Measurements from ENCODE around the gene ZNF746. TPM values are rescaled to one million over a fixed set of nuclear protein-coding genes. Genes with fewer than 3 reads are reported as not detected.
"Not testable (repeated sequence)": the region's sequence is repeated elsewhere in the genome, so short reads cannot be mapped to it uniquely, and the experiment has no call there.

Gene ZNF746
- total RNA-seq, result 19.3 and 20.1 TPM in 2 replicates

DNA sequence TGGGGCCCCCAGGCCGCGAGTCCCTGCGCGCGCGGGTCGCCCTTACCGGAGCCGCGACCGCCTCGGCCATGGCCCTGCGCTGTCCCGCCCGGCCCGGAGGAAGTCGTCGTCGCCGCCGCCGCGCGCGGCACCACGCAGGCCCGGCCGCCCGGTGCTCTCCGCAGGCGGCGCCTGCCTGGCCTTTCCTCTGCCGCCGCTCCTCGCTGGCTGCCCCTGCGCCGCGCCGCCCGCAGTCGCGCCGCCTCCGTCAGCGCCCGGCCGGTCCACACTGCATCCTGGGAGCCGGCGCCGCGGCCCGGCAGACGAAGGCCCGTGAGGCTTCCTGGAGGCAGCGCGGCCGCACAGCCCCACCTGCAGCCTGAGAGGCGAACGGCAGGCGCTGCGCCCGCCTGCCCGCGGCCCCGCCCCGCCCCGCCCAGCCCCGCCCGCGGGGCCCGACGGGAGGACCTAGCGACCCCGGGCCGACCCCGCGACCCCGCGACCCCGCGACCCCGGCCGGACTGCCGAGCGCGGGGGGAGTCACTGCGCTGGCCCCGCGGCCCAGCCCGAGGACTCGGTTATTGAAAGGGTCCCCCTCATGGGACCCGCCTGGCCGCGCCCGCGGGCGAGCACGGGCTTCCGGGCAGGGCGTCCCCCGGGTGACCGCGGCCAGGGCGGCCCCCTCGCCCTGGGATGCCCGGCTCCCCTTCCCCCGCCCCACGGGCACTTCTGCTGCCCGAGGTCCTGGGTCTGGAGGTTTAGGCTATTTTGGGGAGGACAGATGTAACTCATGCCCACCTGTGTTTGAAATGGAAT, at the start of gene ZNF746:
ZNF746 (minus strand) TSS at position 343 of the 795 bp plus-strand sequence; CDS start at position 70, 273 bp downstream.
- peak; percentile 45 for DNase-seq (ENCODE audit: low read depth)

DNA sequence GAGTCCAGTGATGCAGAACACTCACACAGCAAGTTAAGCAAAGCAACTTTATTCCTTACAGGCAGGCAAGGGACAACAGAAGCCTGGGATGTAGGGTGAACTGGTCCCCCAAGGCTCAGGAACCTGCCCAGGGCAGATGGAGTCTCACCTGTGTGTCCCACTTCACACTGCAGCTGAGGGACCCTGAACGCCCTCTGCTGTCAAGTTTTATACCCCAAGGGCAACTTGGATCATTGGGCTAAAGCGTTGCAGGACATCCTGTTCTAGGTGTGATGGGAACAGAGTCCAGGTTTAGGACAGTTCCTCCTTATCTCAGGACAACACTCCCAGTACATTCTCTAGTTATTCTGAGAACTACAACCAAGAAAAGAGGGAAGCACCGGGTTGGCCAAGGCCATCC, 49.5 kb upstream of the ZNF746 start:
- no peak for DNase-seq (ENCODE audit: low read depth)

DNA sequence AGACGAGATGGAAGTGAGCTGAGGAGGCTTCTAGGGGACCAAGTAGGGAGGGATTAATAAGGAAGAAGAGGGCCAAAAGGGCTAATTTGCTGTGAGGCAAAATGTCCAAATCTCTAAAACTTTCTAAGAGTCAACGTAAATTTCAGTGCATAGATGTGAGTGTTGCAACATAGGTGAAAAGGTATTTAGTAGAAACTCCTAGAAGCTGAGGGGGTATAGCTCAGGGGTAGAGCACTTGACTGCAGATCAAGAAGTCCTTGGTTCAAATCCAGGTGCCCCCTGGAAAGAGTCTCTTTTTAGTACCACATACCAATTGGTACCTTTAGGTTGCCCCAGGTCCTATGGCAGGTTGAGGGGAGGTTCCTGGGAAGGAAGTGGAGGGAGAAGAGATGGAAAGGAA, 48.7 kb upstream of the ZNF746 start:
- no peak for DNase-seq (ENCODE audit: low read depth)

GRCh38 chr7:149544028-149544427, 46.4 kb upstream of the ZNF746 start:
- no peak for DNase-seq (ENCODE audit: low read depth)

- no peak for DNase-seq (ENCODE audit: low read depth)
These were observed 35.0 kb upstream of the ZNF746 start for GRCh38 chr7:149532654-149533053.

DNA sequence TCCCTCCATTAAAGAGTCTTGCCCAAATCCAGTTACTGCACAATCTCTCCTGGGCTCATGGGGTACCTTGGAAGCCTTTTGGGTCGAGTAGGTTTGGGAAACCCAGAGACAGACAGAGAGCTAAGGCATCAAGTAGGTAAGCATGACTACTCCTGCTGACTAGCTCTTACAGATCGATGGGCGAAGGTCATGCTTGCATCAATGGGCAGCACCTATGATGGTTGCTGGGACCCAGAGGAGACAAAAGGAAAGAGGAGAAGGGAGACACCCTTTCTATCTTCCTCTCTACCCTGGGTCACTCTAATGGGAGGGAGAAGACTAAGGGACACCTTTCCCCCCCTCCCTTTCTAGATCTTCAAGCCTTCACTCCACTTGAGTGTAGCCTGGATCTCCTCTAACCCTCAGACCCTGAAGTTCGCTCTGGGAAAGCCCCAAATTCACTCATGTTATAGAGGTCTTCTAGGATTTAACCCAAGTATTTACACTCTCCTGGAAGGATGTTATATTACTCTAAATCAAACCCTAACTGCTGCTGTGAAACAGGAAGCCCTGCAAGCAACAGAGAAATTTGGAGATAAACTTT, 31.6 kb upstream of the ZNF746 start:
- no peak for DNase-seq (ENCODE audit: low read depth)

DNA sequence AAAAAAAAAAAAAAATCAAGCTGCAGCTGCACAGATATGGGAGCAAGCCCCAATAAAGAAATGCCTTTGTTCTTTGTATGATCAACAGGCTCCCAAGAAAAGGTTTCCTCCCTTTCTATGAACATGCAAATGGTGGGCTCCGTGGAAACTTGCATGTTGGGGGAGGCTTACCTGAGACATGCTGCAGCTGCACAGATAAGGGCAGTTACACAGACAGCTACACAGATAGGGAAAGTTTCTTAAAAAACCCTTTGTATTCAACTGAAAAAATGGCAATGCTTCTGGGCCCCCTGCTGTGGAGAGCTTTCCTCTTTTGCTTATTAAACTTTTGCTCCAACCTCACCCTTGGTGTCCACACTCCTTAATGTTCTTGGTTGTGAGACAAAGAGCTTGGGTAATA, 29.8 kb upstream of the ZNF746 start:
- DNase-seq (ENCODE audit: low read depth), result no peak

DNA sequence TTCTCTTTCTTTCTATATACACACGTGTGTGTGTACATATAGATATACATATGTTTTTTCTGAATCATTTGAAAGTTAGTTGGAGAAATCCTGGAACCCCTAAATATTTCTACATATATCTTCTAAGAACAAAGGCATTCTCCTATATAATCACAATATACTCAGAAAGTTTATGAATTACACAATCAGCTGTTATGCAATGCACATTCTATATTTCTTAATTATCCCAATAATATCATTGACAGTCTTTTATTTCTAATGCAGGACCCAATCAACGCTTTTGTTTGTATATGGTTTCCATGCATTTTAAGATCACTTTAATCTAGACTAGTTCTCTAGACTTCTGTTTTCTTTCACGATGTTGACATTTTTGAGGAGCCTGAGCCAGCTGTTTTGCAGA, 27.7 kb upstream of the ZNF746 start:
- DNase-seq (ENCODE audit: low read depth), result no peak

GRCh38 chr7:149524394-149524793, 26.8 kb upstream of the ZNF746 start:
- no peak for DNase-seq (ENCODE audit: low read depth)

- no peak for DNase-seq (ENCODE audit: low read depth)
These were observed 12.6 kb upstream of the ZNF746 start for GRCh38 chr7:149510248-149510647.

GRCh38 chr7:149509774-149510173, 12.2 kb upstream of the ZNF746 start:
- DNase-seq (ENCODE audit: low read depth), result no peak

DNA sequence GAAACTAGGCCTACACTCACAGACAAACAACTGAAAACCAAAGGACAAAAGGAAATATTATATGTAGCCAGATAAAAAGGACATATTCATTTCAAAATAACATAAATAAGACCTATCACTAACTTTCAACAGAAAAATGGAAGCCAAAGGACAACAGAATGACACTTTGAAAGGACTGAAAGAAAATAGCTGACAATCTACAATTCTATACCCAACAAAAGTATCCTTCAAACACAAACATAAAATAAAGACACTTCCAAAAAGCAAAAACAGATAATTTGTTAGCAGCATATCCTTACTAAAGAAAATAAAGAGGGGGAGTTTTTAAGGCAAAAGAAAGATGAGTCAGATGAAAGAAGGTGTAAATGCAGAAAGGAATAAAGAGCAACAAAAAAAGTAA, 7.9 kb upstream of the ZNF746 start:
- no peak for DNase-seq (ENCODE audit: low read depth)

DNA sequence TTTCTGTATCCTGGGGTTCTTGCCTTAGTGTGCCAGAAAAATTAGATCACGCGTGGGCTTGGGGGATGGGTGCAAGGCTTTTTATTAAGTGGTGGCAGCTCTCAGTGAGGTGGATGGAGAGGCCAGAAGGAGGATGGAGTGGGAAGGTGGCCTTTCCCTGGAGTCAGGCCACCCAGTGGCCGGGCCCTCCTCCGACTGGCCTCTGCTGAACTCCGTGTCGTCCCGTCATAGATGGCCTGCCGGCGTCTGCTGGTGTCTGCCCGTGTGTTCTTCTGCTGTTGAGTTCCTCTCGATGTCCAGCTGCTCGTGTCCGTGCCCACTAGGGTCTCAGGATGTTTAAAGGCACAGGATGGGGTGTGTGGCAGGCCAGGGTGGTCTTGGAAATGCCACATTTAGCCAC, 4.0 kb upstream of the ZNF746 start:
- no peak for DNase-seq (ENCODE audit: low read depth)

DNA sequence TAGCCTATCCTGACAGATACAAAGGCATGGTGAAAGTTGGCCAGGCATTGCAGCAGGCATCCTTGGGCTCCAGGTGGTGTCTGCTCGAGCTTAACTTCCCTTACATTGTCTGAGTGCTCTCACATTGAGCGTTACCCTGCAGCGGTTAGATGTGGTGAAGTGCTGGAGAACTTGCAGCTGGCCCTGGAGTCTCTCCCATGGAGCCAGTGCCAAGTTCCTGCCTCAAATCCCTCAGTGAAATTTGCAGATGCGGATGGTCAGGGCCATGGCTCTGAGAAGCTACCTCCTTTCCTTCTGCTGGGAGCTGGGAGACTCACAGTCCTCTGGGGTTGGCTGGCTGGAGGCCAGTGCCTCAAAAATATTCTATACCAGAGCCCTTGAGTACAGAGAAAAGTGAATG, 3.3 kb upstream of the ZNF746 start:
- no peak for DNase-seq (ENCODE audit: low read depth)

- no peak for DNase-seq (ENCODE audit: low read depth)
These were observed 2.6 kb upstream of the ZNF746 start for GRCh38 chr7:149500201-149500600.

- DNase-seq (ENCODE audit: low read depth), result no peak
These were observed 1.2 kb upstream of the ZNF746 start for GRCh38 chr7:149498811-149499210.

- peak; percentile 9 for DNase-seq (ENCODE audit: low read depth)
These were observed 792 bp downstream of the ZNF746 start for GRCh38 chr7:149496642-149497391.

GRCh38 chr7:149495785-149496641, 1.6 kb downstream of the ZNF746 start:
- peak; percentile 66 for DNase-seq (ENCODE audit: low read depth)

- peak; percentile 80 for DNase-seq (ENCODE audit: low read depth)
These were observed 2.8 kb downstream of the ZNF746 start for GRCh38 chr7:149494738-149495368.

DNA sequence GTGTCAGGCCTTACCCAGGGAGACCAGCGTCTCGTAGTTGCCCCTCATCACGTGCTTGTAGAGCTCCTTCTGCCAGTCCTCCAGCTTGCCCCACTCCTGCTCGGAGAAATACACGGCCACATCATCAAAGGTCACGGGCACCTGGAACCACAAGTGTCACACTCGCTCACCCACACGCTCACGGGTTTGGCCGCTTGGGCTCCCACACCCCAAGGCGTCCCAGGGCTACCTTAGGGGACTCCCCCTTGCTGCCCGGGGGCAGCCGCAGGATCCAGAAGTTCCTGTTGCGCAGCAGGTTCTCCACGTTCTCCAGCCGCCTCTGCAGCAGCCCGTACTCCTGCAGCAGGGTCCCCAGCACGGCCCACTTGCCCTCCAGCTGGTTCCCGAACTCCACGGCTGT, 3.6 kb downstream of the ZNF746 start:
- not testable (repeated sequence) for DNase-seq (ENCODE audit: low read depth)

- DNase-seq (ENCODE audit: low read depth), result no peak
These were observed 4.2 kb downstream of the ZNF746 start for GRCh38 chr7:149493366-149493765.

All from renal cortical epithelial cell (primary cell).